ENCODE data around the gene IQCN.

The IQCN gene

DNA sequence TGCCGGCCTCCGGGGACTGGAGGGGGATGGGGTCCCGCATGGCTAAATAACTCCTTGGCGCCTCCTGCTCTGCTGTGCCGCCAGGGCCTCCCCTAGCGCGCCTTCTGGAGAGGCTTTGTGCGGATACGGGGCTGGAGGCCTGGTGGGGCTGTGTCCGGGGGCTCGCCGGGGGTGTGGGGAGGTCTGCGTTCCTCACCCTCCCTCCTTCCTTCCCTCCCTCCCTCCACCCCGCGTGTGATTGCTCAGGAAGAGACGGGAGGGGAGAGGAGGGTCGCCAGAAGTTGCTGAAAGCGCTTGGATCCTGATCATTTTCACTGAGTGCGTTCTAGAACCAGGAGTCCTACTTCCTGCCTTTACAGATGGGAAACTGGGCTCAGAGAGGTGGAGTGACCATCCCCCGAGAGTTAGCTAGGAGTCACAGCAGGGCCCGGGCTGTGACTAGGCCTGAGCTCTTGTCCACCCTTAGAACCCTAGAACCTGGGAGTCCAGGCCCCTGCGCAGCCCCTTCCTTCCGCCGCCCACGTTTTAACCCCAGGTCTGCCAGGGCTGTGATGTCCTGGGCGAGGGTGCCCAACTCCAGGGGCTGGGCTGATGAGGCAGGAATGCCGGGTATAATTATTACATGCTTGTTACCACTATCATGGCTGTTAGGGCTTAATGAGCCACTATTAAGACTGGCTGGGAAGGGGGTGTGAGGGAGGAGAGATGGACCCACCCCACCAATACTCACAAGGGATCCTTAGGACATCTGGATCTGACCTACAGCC is 8.0 kb upstream of the IQCN start (continued):
- TF ChIP-seq ZNF76 (tag by site-specific recombination; IDR thresholded peaks at IDR 0.05; ENCODE audit: borderline replicate concordance, low read depth) (no peak), REPIN1 (tag by site-specific recombination; IDR thresholded peaks at IDR 0.05; ENCODE audit: low read depth) (no peak), BCL6B (tag by site-specific recombination; IDR thresholded peaks at IDR 0.05) (no peak), ZNF138 (tag by site-specific recombination; IDR thresholded peaks at IDR 0.05; ENCODE audit: borderline replicate concordance) (no peak), ZNF518A (tag by site-specific recombination; conservative IDR thresholded peaks at IDR 0.05; ENCODE audit: low read depth) (no peak), ZNF10 (tag by site-specific recombination; IDR thresholded peaks at IDR 0.05) (no peak), KLF7 (tag by site-specific recombination; IDR thresholded peaks at IDR 0.05; ENCODE audit: borderline replicate concordance) (no peak), ZNF248 (tag by site-specific recombination; IDR thresholded peaks at IDR 0.05) (no peak), ZBTB7A (tag by site-specific recombination; IDR thresholded peaks at IDR 0.05; ENCODE audit: low read depth) (no peak; the same call in 1 of the 2 replicates), EGR2 (tag by site-specific recombination; IDR thresholded peaks at IDR 0.05; ENCODE audit: low read depth) (peak; percentile 13; the same call in 1 of the 2 replicates), PRDM6 (tag by site-specific recombination; IDR thresholded peaks at IDR 0.05) (no peak), ZBTB8A (tag by site-specific recombination; IDR thresholded peaks at IDR 0.05) (peak; percentile 85), ZBTB48 (tag by site-specific recombination; IDR thresholded peaks at IDR 0.05) (peak; percentile 54; the same call in 1 of the 2 replicates), HIC1 (tag by site-specific recombination; IDR thresholded peaks at IDR 0.05) (0 out of 2 replicates have a peak, but pooled peaks have one; percentile 17), ZNF148 (tag by site-specific recombination; IDR thresholded peaks at IDR 0.05; ENCODE audit: borderline replicate concordance) (no peak), ZNF37A (tag by site-specific recombination; IDR thresholded peaks at IDR 0.05) (no peak), ZNF23 (tag by site-specific recombination; IDR thresholded peaks at IDR 0.05; ENCODE audit: borderline replicate concordance) (no peak), ZNF132 (tag by site-specific recombination; IDR thresholded peaks at IDR 0.05; ENCODE audit: borderline replicate concordance) (no peak), SP2 (tag by site-specific recombination; IDR thresholded peaks at IDR 0.05) (peak; percentile 9; the same call in 1 of the 2 replicates)
- TF ChIP-seq, protein P1, sequence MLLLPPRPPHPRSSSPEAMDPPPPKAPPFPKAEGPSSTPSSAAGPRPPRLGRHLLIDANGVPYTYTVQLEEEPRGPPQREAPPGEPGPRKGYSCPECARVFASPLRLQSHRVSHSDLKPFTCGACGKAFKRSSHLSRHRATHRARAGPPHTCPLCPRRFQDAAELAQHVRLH (tag by site-specific recombination; IDR thresholded peaks at IDR 0.05), result 0 out of 2 replicates have a peak, but pooled peaks have one; percentile 10
- TF ChIP-seq, protein P2, sequence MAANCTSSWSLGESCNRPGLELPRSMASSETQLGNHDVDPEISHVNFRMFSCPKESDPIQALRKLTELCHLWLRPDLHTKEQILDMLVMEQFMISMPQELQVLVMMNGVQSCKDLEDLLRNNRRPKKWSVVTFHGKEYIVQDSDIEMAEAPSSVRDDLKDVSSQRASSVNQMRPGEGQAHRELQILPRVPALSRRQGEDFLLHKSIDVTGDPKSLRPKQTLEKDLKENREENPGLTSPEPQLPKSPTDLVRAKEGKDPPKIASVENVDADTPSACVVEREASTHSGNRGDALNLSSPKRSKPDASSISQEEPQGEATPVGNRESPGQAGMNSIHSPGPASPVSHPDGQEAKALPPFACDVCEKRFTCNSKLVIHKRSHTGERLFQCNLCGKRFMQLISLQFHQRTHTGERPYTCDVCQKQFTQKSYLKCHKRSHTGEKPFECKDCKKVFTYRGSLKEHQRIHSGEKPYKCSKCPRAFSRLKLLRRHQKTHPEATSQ (tag by site-specific recombination; IDR thresholded peaks at IDR 0.05), result 0 out of 2 replicates have a peak, but pooled peaks have one; percentile 18
- TF ChIP-seq, protein P3, sequence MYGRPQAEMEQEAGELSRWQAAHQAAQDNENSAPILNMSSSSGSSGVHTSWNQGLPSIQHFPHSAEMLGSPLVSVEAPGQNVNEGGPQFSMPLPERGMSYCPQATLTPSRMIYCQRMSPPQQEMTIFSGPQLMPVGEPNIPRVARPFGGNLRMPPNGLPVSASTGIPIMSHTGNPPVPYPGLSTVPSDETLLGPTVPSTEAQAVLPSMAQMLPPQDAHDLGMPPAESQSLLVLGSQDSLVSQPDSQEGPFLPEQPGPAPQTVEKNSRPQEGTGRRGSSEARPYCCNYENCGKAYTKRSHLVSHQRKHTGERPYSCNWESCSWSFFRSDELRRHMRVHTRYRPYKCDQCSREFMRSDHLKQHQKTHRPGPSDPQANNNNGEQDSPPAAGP (tag by site-specific recombination; IDR thresholded peaks at IDR 0.05), result 0 out of 2 replicates have a peak, but pooled peaks have one; percentile 16
